GM19468 (cell line): Measurements from ENCODE around the gene TLE7.

Source experiments
- ATAC-seq: cut with Tn5 transposase; IDR thresholded peaks from one replicate; pipeline ENCODE4 v1.9.1; 2021; ENCODE audit warnings: mild to moderate bottlenecking, moderate library complexity, moderate number of reproducible peaks; ENCODE audit not compliant: unreplicated experiment; ENCODE audit errors: extremely low read depth

TLE7 gene

DNA sequence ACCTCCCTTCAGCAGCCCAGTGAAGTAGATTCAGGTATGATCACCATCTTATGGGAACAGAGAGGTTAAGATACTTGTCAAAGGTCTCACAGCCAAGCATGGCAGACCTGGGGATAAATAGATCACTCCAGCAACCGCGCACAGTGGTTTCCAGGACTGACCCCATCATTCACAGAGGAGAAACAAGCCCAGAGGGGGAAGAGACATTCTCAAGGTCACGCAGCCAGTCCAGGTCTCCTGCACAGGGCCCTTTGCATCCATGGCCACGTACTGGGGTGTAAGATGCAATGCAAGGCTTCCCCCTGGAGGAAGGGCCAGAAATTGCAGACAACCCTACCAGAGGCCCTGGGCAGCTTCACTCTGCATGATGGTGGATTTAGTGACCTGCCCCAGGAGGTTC lies 19.9 kb downstream of the TLE7 start:
- ATAC-seq: no peak

DNA sequence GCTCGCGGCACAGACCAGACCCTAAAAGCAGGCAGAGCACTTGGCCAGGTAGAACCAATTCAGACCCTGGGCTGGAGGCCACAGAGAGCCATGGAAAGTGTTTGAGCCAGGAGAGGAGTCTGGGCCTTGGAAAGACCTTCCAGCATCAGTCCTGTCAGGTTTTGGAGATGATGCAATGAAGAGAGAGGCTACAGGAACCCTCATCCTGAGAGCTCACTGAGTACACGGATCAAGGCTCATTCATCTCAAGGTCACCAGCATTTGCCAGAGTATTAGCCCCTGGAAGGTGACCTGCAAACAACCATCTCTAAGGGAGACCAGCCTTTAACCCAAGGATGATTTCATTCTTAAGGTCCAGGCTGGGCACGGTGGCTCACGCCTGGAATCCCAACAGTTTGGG lies 27.8 kb downstream of the TLE7 start:
- no peak for ATAC-seq

DNA sequence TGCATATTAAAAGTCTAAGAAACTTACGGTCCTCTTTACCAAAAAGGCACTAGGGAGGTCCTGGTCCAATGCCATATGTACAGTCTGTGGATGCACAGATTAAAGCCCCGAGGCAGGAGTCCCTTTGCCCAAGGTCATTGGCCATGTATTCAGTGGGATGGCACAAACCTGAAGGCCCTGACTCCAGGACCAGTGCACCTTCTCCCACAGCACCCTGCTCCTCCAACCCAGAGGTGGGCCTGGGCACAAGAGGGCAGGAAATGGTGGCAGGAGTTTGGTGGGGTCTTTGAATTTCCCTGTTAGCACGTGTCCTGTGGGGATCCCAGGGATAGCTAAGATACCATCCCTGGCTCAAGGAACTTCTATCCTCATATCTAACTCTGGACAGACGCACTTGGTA lies 28.5 kb downstream of the TLE7 start:
- ATAC-seq: no peak

DNA sequence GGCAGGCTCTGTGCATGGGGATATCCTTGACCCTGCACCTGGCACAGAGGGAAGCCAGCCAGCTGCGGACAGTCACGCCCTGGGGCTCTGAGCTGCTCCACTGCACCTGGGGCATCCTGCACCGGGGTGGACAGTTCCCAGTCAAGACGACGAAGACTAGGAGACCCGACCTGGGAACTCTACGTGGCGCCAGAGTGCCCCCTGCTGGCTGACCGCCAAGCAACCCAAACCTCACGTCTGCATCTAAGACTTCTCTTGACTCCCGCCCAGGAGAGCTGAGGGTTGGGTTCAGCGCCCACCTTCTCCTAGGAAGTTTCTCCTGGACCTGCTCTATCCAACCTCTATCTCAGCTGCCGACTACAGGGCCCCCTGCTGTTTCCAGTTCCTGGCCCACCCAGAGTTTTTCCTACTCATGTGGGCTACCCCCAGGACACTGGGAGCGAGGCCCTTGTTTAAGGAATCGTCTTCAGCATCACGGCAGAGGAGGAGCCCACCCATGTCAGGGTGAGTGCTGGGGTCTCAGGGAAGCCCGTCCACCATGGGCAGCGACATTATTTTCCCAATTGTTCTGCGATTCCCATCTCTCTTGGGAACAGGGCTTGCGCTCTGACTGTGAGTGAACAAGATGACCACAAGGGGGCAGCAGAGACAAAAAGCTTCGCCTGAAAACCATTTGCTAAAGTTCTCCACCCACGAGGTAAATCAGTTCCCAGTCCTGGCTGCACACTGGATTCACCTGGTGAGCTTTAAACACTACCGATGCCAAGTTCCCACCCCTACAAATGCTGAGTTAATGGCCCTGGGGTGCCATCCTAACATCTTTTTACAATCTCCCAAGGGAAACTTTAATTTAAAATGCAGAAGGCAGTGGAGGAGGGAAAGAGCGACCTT lies 29.3 kb downstream of the TLE7 start:
- ATAC-seq: no peak

DNA sequence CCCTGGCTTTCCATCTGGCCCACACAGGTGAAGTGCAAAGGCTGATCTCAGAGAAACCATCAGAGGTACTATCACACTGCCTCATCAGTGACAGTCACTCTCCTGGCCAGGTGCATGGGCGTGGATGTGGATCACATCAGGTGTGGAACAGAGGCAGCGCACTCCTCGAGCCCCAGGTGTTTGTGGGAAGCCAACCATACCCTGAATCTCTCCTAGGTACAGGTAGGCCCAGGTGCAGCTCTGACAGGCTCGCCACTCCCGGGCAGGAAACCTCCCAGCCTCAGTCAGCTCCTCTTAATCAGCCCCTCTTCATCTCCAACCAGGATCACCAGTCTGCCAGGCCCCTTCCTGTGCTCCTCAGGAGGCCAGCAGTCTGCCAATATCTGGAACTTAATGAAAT lies 31.7 kb downstream of the TLE7 start:
- no peak for ATAC-seq

DNA sequence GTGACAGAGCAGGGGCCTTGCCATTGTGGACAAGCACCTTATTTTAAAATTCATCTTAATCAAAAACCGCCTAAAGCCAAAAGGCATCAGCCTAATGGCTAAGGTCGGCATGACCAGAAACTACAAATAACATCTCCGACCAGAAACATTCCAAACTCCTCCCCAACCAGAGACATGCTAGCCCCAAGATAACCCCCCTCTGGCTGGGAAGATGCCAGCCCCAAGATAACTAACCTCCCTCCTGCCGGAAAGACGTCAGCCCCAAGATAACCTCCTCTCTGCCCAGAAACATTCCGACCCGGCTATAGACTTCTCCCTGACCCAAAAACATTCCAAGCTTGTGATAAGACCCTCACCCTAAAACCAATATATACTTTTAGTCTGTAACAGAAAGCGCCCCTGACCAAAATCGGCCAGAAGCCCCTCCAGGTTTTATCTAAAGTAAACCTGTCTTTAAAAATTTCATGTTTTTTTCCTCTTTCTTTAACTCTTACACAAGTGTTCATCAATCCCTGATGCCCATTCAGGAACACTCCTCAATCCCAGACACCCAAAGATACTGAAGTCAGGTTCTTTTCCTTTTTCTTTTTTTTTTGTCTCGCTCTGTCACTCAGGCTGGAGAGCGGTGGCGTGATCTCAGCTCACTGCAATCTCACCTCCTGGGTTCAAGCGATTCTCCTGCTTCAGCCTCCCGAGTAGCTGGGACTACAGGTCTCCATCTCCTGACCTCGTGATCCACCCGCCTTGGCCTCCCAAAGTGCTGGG lies 32.7 kb downstream of the TLE7 start:
- ATAC-seq: no peak

DNA sequence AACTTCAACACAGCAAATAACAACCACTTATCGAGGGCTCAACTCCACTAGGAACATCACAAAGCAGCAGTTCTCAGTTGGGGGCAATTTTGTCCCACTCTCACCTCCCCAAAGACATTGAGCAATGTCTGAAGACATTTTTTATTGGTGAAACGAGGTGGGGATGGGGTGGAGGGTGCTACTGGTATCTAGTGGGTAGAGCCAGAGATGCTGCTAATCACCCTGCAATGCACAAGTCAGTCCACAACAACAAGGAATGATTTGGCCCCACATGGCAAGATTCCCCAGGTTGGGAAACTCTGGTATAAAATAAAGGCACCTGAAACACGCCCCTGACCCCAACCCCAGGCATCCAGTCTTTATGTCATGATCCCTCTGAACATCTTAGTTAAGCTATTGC lies 33.3 kb downstream of the TLE7 start:
- ATAC-seq: no peak

DNA sequence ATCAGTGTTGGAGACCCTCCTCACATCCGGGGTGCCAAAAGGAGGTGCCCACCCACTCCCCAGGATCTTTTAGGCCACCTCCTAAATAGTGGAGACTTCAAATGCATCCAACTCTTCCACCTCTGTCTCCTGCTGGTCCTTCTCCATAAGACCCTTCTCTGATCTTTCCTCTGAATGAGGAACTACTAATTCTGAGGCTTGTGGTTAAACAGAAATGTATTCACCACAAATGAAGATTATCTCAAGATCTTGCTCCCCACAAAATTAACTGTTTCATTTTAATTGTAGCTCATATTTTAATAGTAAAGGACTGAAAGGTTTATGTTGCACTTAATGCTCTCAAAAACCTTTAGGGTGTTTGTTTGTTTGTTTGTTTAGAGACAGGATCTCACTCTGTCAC lies 34.1 kb downstream of the TLE7 start:
- no peak for ATAC-seq

DNA sequence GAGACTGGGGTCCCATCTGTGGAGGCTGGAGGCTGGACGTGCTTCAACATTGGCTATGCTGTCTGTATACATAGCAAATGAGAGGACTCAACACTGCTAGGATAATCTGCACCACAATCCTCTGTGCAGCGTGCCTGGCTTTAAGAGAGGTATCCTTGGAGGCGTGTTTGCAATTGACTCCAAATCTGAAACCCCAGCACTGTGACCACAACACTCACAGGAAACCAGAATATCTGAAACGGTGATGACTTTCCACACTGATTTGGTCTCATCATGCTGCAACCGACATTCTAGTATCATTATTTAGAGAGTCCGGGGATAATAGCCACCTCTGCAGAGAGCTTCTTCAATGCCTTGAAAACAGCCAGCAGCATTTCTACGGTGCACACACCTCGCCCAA lies 35.1 kb downstream of the TLE7 start:
- no peak for ATAC-seq

DNA sequence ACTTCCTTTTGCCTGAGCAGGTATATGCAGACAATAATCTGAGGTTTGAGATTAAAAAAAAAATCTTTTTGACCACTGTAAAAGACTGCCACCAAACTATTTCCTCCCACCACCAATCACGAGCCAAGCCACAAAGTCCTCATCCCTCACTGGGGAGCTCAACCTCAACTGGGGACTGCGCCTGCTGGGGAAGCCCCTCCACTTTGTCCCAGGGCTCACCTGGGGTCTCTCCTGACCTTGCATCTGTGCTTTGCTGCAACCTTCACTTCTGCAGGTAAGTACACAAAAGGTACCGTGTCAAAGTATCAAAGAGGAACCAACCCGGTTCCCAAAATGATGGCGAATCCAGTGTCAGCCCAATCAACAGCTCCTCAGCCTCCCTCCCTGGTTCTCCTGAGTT lies 35.5 kb downstream of the TLE7 start:
- ATAC-seq: no peak

DNA sequence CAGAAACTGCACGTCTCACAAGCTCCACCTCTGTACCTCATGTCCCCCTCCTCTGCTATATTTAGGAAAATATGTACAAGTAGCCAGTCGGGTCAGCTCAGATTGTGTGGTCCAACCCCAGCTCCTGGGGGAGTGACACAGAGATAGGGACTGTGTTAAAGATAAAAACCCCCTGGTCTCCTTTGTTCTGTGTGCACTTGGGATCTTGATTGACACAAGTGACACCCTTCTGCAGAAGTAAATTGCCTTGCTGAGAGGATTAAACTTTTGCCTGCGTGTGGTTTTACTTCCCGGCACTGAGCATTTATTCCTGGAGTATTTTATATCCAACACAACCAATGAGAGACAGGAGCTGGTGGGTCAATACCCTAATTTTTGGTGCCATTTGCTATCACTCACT lies 37.5 kb downstream of the TLE7 start:
- no peak for ATAC-seq

DNA sequence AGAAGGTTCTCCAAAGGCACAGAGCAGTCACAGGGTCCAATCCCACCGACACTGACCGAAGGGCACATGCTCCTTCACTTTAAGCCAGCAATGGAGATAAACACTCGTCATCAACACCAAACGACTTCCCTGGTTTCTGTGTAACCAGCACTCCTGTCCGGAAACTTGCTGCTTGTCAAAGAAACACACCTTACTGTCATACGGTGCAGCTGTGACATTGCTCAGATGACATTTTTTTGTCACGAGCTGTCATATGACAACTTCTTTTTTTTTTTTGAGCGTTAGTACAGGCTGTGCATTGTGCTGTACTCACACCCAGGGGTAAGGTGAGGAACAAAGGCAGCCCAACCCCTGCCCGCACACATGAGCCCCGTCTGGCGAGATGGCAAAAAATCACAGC lies 39.2 kb downstream of the TLE7 start:
- no peak for ATAC-seq

DNA sequence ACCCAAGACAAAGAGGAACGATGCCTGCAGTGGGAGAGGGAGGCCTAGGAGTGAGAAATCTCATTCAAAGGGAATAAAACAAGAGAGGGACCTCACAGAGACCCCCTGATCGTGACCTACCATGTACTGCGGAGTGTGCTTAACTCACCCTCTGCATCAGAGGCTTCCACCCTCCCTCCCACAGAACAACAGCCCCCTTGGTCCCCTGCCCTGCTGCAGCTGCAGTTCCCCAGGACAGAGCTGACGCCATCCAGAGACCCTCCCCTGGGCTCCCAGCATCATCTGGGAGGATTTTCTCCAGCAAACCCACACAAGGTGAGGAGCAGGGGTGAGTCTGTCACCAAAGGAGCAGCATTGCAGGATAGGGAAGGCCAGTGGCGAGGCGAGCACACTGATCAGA lies 39.8 kb downstream of the TLE7 start:
- ATAC-seq: no peak

DNA sequence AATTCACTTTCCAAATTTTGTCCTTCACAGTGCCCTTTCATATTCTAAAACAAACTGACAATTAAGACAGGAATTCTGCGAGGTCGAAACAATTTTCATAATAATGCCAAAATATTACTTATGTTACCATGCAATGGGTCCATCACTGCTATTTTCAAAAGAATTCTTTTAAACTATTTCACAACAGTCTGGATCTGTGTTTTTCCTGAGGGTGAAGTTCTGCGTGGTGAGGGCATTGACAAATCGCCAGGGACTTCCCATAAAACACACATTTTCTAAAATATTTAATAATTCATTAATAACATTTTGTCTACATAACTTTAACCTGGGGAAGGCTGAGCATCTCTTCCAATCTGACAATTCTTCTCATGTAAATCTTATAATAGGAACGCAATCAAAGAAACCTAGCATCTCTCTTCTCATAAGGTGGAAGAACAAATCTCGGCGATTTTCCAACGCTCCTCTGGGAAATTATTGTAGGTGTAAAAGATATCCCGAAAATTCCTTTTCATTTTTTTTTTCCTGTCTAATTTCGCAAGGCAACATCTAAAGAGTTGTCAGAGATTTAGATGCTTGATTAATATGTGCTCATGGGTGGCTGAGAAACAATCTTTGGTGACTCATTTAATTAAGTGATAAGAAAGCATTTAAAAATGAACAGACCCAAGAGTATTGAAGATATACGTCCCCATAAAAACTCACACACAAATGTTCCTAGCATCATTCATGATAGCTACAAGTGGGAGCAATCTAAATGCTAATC lies 41.9 kb downstream of the TLE7 start:
- no peak for ATAC-seq

DNA sequence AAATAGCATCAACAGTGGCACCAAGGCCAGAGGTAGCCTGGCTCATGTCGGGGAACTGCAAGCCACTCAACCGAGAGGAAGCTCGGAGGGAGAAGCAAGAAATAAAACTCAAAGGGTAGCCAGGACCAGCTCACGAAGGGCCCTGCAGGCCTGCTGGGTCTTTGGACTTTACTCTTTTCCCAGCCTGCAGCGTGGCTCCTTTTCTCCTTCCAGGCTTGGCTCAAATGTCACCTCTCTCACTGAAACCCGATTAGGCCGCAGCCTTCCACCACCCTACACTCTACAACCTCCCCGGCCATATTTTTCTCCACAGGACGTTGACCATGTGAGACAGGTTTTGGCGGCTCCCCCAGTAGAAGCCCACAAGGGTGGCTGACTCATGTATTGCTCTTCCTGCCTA lies 45.3 kb downstream of the TLE7 start:
- ATAC-seq: no peak

DNA sequence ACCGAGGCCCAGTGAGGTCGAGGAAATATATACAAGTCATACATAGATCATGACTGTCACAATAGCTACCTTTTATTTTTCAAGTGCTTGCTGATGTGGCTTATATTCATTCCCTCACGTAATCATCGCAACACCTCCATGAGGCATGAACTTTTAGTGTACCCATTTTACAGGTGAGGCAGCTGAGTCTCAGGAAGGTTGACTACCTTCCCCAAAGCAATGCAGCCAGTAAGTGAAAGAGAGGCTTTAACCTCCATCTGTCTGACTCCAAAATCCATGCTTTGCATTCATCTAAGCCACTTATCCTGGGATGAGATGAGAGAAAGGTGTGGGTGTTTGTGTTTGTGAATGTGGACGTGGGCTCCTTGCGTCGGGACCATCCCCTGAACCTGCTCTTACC lies 52.5 kb downstream of the TLE7 start:
- ATAC-seq: no peak

DNA sequence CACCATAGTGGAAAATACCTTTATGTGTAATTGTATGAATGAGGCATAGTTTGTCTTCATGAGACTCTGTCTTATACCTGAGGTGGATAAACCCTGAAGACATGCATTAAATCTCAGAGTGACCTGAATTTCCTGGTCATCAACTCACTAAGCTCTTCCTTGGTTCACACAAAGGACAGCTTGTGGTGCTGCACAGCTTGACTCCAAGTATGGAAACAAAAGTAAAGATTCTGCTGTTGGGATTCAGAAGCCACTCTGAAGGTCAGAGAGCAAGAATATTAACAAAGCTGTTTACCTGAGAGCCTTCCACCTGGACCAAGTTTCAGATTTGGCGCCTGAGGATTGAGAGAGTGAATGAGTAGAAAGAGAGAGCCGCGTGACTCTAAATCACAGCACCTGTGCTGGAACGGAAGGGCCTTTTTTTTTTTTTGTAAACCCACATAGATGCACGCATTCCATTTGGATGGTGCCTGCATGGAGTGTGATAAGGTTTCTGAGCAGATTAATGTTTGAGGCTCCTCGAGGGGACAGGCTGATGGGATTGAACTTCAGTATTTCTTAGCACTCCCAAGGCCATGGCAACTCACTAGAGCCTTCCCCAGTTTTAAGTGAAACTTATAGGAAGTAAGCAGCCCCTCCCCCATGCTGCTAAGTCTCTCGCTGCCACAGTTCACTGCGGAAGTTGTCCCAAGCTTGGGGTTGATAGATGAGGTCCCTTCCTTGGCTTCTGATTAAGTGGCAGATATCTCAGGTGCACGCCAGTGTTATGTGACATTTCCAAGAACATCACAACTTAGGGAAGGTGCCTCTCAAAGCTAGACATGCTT lies 54.6 kb downstream of the TLE7 start:
- no peak for ATAC-seq

DNA sequence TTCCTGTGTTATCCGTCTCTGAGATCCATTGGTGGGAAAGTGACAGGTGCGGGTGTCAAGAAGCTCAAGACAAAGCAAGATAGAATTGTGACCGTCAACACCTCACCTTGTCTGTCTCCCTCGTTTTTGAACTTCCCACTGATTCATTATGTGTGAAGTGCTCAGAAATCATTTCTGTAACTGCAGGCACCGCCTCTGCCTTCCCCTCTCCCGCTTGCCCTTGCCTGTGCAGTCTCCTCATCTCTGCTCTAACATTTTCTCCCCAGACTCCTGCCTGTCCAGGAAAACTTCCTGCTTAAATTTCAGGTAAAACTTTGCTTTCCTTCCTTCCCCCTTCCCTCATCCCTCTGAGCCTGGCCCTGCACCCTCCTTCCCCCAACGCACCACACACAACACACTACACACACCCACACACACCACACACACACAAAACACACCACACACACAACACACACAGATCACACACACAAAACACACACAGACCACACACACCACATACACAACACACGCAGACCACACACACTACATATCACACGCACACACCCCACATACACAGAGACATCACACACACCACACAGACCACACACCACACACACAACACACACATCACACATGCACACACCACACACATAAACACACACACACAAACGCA lies 57.7 kb downstream of the TLE7 start:
- ATAC-seq: no peak

DNA sequence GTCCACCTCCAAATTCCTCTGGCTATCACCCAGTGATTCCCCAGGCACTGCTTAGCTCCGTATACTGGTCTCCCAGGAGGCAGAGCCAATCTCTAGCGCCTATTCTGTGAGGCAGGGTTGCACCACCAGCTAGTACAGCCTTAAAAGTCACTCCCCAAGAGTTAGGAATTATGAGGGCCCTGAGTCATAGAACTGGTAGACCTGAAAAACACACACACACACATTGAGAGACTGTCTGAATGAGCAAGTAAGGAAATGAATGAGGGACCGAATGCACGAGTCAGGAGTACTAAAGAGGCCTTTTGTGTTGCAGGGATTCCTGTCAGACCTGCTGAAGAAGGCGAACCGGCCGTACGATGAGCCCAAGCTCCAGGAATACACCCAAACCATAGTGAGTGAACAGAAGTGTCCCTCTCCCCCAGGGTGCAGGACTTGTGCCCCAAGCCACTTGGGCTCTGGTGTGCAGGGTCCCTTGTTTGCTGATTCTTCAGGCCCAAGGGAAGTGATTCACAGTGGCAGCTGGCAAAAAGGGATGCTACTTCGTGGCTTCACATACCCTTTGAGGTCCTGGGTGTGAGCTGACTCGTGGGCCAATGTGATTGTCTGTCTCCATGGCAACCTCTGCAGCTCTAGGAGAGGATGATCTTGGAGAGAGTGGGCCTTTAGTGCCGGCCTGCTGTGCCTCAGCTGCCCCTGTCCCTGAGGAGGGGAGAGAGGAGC lies 58.6 kb downstream of the TLE7 start:
- ATAC-seq: no peak
